Lower lobe of right lung (tissue), 2 donors: ENCODE data around the gene XPO4. TPM values are rescaled to one million over a fixed set of nuclear protein-coding genes. Genes with fewer than 3 reads are reported as not detected.
"Not testable (repeated sequence)": the region's sequence is repeated elsewhere in the genome, so short reads cannot be mapped to it uniquely, and the experiment has no call there.

Source experiments
- ATAC-seq, 2 donors: fragments of 200-7000 bp; cut with Tn5 transposase; one replicate each; pipeline ENCODE4 v1.9.1; 2020 to 2022; ENCODE audit warnings: mild to moderate bottlenecking in 2 of 2, moderate library complexity in 2 of 2
- DNase-seq: peaks from one replicate; pipeline ENCODE4 v3.0.0-alpha.2; 2020
- H3K27ac ChIP-seq: fragments of 200-600 bp; one replicate; pipeline ENCODE4 v1.8.0; 2022
- H3K27me3 ChIP-seq: fragments of 200-600 bp; one replicate; pipeline ENCODE4 v1.8.0; 2022; ENCODE audit warnings: low read depth
- H3K36me3 ChIP-seq: fragments of 200-600 bp; one replicate; pipeline ENCODE4 v1.8.0; 2022; ENCODE audit warnings: mild to moderate bottlenecking
- H3K4me1 ChIP-seq: fragments of 200-600 bp; one replicate; pipeline ENCODE4 v1.8.0; 2022
- H3K4me3 ChIP-seq: fragments of 200-600 bp; one replicate; pipeline ENCODE4 v1.8.0; 2022; ENCODE audit warnings: mild to moderate bottlenecking
- H3K9me3 ChIP-seq: fragments of 200-600 bp; one replicate; pipeline ENCODE4 v1.8.0; 2022
- CTCF ChIP-seq: fragments of 200-600 bp; IDR thresholded peaks from one replicate; pipeline ENCODE4 v1.8.0; 2022; ENCODE audit warnings: antibody characterized with exemption, mild to moderate bottlenecking
- intact Hi-C: fragments of 100-400 bp; cut with DNase I; formaldehyde crosslinking; loops from one replicate; pipeline ENCODE4 v1.11.0; 2022
- total RNA-seq: library from RNA; stranded (reverse); fragmentation: NEBNext Ultra II Directional; extraction: Animal tissue kit (Norgen Biotek cat#: 25700); gene quantifications from one replicate; pipeline ENCODE4 v1.2.1, GENCODE V29; 2021
- donor health status: DM: no; HTN: yes; CAD: no; lungs with severe emphysema.

The XPO4 gene
- total RNA-seq, 1 donor from 2014 or later = 17.1 TPM

- intact Hi-C loops = no loop called here
- Histone ChIP-seq H3K27ac (peak overlapping the region; percentile 31), H3K9me3 (no peaks in the 10 kb centered on the region), H3K4me3 (no peak overlapping the region), H3K36me3 (no peaks in the 10 kb centered on the region), H3K27me3 (no peaks in the 10 kb centered on the region), H3K4me1 (peaks cover 8% of the 10 kb centered on the region)
- no peak for DNase-seq
- peak; percentile 22 to 30 for ATAC-seq
- TF ChIP-seq CTCF = no peak
Observed at GRCh38 chr13:20939662-20940061, 37.1 kb upstream of the XPO4 start.

- ATAC-seq (no peak), DNase-seq (no peak)
- Histone ChIP-seq H3K36me3 (no peaks in the 10 kb centered on the region), H3K27ac (no peak overlapping the region), H3K4me3 (no peak overlapping the region), H3K9me3 (no peaks in the 10 kb centered on the region), H3K4me1 (peaks cover 6% of the 10 kb centered on the region), H3K27me3 (no peaks in the 10 kb centered on the region)
- TF ChIP-seq CTCF = no peak
- intact Hi-C loops = no loop called here
Observed at GRCh38 chr13:20938302-20938701, 35.8 kb upstream of the XPO4 start.

- no peak for TF ChIP-seq CTCF
- Histone ChIP-seq H3K4me3 (no peak overlapping the region), H3K27ac (no peak overlapping the region), H3K9me3 (no peaks in the 10 kb centered on the region), H3K4me1 (no peaks in the 10 kb centered on the region), H3K27me3 (no peaks in the 10 kb centered on the region), H3K36me3 (no peaks in the 10 kb centered on the region)
- DNase-seq (no peak), ATAC-seq (no peak)
- intact Hi-C loops = no loop called here
Observed at GRCh38 chr13:20927596-20928257, 25.2 kb upstream of the XPO4 start.

GRCh38 chr13:20925395-20925790, 22.8 kb upstream of the XPO4 start:
- H3K36me3 ChIP-seq, H3K27ac ChIP-seq, H3K4me1 ChIP-seq, intact Hi-C loops, H3K4me3 ChIP-seq, DNase-seq, H3K27me3 ChIP-seq, H3K9me3 ChIP-seq, ATAC-seq: not testable (repeated sequence)

- DNase-seq = peak; percentile 80
- peak; percentile 76 for TF ChIP-seq CTCF
- H3K4me1 ChIP-seq = no peaks in the 10 kb centered on the region
- no peaks in the 10 kb centered on the region for H3K36me3 ChIP-seq
- no peak overlapping the region for H3K27ac ChIP-seq
- peak; percentile 79 to 91 for ATAC-seq
- intact Hi-C loops = no loop called here
- no peak overlapping the region for H3K4me3 ChIP-seq
- H3K27me3 ChIP-seq = no peaks in the 10 kb centered on the region
- H3K9me3 ChIP-seq = no peaks in the 10 kb centered on the region
Observed at GRCh38 chr13:20924758-20925394, 22.3 kb upstream of the XPO4 start.

- no peaks in the 10 kb centered on the region for H3K9me3 ChIP-seq
- no peak overlapping the region for H3K27ac ChIP-seq
- no peak for TF ChIP-seq CTCF
- H3K4me3 ChIP-seq = no peak overlapping the region
- no peak for ATAC-seq
- intact Hi-C loops = no loop called here
- H3K4me1 ChIP-seq = no peaks in the 10 kb centered on the region
- DNase-seq = no peak
- H3K36me3 ChIP-seq = no peaks in the 10 kb centered on the region
- H3K27me3 ChIP-seq = no peaks in the 10 kb centered on the region
Observed at GRCh38 chr13:20923272-20923671, 20.7 kb upstream of the XPO4 start.
